Measurements from ENCODE around the gene CBFA2T3.

GRCh38 chr16:88879788-88880055 lies 97.3 kb downstream of the CBFA2T3 start:
- TF ChIP-seq, protein P1, sequence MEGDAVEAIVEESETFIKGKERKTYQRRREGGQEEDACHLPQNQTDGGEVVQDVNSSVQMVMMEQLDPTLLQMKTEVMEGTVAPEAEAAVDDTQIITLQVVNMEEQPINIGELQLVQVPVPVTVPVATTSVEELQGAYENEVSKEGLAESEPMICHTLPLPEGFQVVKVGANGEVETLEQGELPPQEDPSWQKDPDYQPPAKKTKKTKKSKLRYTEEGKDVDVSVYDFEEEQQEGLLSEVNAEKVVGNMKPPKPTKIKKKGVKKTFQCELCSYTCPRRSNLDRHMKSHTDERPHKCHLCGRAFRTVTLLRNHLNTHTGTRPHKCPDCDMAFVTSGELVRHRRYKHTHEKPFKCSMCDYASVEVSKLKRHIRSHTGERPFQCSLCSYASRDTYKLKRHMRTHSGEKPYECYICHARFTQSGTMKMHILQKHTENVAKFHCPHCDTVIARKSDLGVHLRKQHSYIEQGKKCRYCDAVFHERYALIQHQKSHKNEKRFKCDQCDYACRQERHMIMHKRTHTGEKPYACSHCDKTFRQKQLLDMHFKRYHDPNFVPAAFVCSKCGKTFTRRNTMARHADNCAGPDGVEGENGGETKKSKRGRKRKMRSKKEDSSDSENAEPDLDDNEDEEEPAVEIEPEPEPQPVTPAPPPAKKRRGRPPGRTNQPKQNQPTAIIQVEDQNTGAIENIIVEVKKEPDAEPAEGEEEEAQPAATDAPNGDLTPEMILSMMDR (IDR thresholded peaks at IDR 0.05; ENCODE audit: insufficient read depth, low read length) = no peak
- TF ChIP-seq, protein P2, sequence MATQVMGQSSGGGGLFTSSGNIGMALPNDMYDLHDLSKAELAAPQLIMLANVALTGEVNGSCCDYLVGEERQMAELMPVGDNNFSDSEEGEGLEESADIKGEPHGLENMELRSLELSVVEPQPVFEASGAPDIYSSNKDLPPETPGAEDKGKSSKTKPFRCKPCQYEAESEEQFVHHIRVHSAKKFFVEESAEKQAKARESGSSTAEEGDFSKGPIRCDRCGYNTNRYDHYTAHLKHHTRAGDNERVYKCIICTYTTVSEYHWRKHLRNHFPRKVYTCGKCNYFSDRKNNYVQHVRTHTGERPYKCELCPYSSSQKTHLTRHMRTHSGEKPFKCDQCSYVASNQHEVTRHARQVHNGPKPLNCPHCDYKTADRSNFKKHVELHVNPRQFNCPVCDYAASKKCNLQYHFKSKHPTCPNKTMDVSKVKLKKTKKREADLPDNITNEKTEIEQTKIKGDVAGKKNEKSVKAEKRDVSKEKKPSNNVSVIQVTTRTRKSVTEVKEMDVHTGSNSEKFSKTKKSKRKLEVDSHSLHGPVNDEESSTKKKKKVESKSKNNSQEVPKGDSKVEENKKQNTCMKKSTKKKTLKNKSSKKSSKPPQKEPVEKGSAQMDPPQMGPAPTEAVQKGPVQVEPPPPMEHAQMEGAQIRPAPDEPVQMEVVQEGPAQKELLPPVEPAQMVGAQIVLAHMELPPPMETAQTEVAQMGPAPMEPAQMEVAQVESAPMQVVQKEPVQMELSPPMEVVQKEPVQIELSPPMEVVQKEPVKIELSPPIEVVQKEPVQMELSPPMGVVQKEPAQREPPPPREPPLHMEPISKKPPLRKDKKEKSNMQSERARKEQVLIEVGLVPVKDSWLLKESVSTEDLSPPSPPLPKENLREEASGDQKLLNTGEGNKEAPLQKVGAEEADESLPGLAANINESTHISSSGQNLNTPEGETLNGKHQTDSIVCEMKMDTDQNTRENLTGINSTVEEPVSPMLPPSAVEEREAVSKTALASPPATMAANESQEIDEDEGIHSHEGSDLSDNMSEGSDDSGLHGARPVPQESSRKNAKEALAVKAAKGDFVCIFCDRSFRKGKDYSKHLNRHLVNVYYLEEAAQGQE (IDR thresholded peaks at IDR 0.05; ENCODE audit: insufficient replicate concordance, low read depth) = no peak
- TF ChIP-seq POLR2AphosphoS5 (IDR thresholded peaks at IDR 0.05; ENCODE audit: low read depth) = no peak
- TF ChIP-seq GABPA (IDR thresholded peaks at IDR 0.05; ENCODE audit: low read depth) = no peak

Data from HL-60 (cell line).